ENCODE data around the gene AK5. TPM values are rescaled to one million over a fixed set of nuclear protein-coding genes. Genes with fewer than 3 reads are reported as not detected.
A peak's percentile ranks its signal among the peaks of the same experiment; 100 is the strongest.

AK5 gene, protein sequence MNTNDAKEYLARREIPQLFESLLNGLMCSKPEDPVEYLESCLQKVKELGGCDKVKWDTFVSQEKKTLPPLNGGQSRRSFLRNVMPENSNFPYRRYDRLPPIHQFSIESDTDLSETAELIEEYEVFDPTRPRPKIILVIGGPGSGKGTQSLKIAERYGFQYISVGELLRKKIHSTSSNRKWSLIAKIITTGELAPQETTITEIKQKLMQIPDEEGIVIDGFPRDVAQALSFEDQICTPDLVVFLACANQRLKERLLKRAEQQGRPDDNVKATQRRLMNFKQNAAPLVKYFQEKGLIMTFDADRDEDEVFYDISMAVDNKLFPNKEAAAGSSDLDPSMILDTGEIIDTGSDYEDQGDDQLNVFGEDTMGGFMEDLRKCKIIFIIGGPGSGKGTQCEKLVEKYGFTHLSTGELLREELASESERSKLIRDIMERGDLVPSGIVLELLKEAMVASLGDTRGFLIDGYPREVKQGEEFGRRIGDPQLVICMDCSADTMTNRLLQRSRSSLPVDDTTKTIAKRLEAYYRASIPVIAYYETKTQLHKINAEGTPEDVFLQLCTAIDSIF
- total RNA-seq: 1 to 10 TPM; 1.6 to 2.2 TPM

DNA sequence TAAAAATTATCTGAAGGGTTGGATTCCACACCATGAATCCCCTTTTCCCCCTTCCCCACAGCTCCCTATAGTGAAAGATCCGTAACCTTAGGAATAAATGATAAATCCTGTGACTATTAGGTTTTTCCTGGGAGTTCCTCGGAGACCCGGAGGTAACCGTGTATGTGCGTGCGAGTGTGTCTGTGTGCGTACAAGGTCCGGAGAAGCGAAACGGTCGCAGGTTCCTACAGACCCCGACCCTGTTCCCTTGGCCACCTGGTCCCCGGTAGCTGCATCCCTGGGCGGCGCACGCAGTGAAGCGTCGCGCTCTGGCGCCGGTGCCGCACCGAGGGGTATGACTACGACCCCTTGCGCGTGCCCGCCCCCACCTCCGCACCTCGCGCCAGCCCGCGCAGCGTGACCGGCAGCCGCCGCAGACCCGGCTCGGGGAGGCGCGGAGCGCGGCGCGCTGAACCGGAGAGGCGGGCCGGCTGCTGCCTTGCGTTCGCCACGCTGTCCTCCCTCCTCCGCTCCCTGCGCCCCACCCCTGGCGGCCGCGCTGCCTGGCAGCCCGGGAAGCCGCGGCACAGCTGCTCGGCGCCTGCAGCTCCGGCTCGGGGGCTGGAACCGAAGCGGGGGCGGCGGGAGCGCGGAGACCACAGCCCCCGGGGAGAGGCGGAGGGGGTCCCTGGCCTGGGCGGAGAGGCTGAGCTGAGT, at the start of gene AK5:
AK5 (plus strand) TSS at position 529 of the 696 bp plus-strand sequence. CDS start 295 bp downstream, outside the sequence.
- ChIA-PET CTCF (interaction anchor here (1.1 to 1.8 kb wide), 3 partner anchors 12 to 401 kb away, joined by 4 to 5 read pairs (median 4); partner anchors contain the start of gene ZZZ3), POLR2A (interaction anchor here (0.9 kb wide), 1 partner anchor 43 kb away, joined by 4 read pairs; no protein-coding TSS in a partner anchor)
- Mint-ChIP-seq H3K4me1 (ENCODE audit: low read depth) (peaks cover 21% of the 10 kb centered on the region), H3K27me3 (peaks cover 5% of the 10 kb centered on the region), H3K9me3 (no peaks in the 10 kb centered on the region), H3K27ac (no peak within 1 kb of the TSS), H3K36me3 (no peaks in the 10 kb centered on the region), H3K4me3 (peak within 1 kb of the TSS; percentile 64)
- intact Hi-C loops (cut with micrococcal nuclease): loop anchor here (2.0 to 10.0 kb wide), 3 partner anchors 63 to 403 kb away; partner anchors contain the start of genes PIGK and ZZZ3
- peak; percentile 56 for DNase-seq

DNA sequence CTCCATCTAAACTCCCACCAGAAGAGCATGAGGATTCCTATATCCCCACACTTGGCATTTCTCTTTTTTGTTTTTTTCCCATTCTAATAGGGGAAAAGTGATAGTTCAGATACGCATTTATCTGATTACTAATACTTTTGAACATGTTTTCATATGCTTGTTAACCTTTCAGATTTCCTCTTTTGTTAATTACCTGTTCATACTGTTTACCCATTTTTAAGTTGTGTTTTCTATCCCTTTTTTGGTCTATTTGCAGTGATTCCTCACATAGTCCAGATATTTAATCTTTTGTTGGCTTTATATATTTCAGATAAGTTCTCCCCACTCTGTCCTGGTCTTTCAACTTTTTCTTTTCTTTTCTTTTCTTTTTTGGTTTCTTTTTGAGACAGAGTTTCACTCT, 49.0 kb upstream of the AK5 start:
- Mint-ChIP-seq H3K27me3 (no peaks in the 10 kb centered on the region), H3K4me1 (ENCODE audit: low read depth) (no peaks in the 10 kb centered on the region), H3K27ac (no peak overlapping the region), H3K4me3 (no peak overlapping the region), H3K9me3 (peaks cover 10% of the 10 kb centered on the region), H3K36me3 (peaks cover 3% of the 10 kb centered on the region)
- DNase-seq: no peak
- ChIA-PET POLR2A (no interaction called here), CTCF (no interaction called here)
- intact Hi-C loops (cut with micrococcal nuclease): no loop called here

DNA sequence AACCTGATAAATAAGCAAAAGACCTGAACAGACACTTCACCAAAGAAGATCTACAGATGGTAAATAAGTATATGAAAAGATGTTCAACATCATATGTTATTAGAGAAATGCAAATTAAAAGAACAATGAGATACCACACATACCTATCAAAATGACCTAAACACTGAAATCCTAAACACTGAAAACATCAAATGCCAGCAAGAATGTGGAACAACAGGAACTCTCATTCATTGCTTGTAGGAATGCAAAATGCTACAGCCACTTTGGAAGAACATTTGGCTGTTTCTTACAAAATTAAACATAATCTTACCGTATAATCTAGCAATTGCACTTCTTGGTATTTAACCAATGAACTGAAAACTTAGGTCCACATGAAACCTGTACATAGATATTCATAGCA, 47.7 kb upstream of the AK5 start:
- peaks cover 3% of the 10 kb centered on the region for H3K36me3 Mint-ChIP-seq
- intact Hi-C loops (cut with micrococcal nuclease): no loop called here
- DNase-seq: no peak
- peaks cover 3% of the 10 kb centered on the region for H3K27me3 Mint-ChIP-seq
- CTCF ChIA-PET: no interaction called here
- no peak overlapping the region for H3K4me3 Mint-ChIP-seq
- H3K27ac Mint-ChIP-seq: no peak overlapping the region
- no peaks in the 10 kb centered on the region for H3K4me1 Mint-ChIP-seq (ENCODE audit: low read depth)
- H3K9me3 Mint-ChIP-seq: peaks cover 10% of the 10 kb centered on the region
- POLR2A ChIA-PET: no interaction called here

DNA sequence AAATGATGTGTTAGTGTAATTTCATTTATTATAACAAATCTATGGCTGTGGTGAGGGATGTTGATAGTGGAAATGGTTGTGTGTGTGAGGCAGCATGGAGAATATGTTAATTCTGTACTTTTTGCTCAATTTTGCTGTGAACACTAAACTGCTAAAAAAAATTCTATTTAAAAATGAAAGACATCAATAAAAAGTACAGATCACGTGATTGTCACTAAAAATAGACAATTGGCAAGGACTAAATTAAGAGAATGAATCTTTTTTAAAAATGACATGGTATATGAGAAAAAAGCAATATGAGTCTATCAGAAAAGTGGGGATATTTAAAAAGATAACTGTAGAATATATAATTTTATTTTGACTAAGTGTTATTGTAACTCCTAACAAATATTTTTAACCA, 46.9 kb upstream of the AK5 start:
- intact Hi-C loops (cut with micrococcal nuclease): no loop called here
- no peak overlapping the region for H3K4me3 Mint-ChIP-seq
- ChIA-PET CTCF (no interaction called here), POLR2A (no interaction called here)
- no peak for DNase-seq
- peaks cover 3% of the 10 kb centered on the region for H3K27me3 Mint-ChIP-seq
- no peaks in the 10 kb centered on the region for H3K4me1 Mint-ChIP-seq (ENCODE audit: low read depth)
- no peak overlapping the region for H3K27ac Mint-ChIP-seq
- H3K36me3 Mint-ChIP-seq: peaks cover 3% of the 10 kb centered on the region
- peaks cover 10% of the 10 kb centered on the region for H3K9me3 Mint-ChIP-seq

DNA sequence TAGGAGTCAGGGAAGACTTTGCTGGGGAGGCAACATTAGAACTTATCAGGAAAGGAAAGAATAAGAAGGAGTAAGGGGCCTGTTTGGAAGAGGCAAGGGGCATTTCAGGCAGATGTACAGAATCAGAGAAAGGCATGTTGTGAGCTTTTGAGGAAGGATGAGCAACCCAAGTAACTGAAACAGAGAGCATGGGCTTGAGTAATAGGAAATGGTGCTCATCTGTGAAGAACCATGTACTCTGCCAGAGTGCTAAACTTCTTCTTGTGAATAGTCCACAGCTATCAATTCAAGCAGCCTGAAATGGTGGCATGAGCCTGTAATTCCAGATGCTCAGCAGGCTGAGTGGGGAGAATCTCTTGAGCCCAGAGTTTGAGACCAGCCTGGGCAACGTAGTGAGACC, 43.4 kb upstream of the AK5 start:
- no peak overlapping the region for H3K4me3 Mint-ChIP-seq
- H3K36me3 Mint-ChIP-seq: peaks cover 5% of the 10 kb centered on the region
- H3K4me1 Mint-ChIP-seq (ENCODE audit: low read depth): no peaks in the 10 kb centered on the region
- DNase-seq: no peak
- H3K27me3 Mint-ChIP-seq: peaks cover 3% of the 10 kb centered on the region
- no peak overlapping the region for H3K27ac Mint-ChIP-seq
- ChIA-PET CTCF (no interaction called here), POLR2A (interaction anchor here (1.0 kb wide), 1 partner anchor 44 kb away, joined by 4 read pairs; the partner anchor contains the start of gene AK5)
- intact Hi-C loops (cut with micrococcal nuclease): no loop called here
- peaks cover 6% of the 10 kb centered on the region for H3K9me3 Mint-ChIP-seq

DNA sequence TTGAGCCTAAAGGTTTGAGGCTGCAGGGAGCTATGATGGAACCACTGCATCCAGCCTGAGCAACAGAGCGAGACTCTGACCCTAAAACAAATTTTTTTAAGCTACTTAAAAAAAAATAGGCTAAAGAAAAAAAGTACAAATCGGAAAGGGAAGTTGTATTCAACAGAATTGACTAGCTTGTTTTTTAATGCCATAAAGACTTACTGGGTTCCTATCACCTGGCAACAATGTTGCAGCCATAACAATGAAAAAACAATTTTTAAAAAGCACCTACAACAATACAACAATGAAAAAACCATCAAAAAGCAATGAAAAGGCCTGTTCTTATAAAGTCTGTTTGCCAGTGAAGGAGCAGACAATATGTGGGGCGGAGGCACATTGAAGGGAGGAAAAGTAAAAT, 42.5 kb upstream of the AK5 start:
- H3K27ac Mint-ChIP-seq: no peak overlapping the region
- H3K36me3 Mint-ChIP-seq: peaks cover 5% of the 10 kb centered on the region
- peaks cover 6% of the 10 kb centered on the region for H3K9me3 Mint-ChIP-seq
- no peaks in the 10 kb centered on the region for H3K4me1 Mint-ChIP-seq (ENCODE audit: low read depth)
- no peak for DNase-seq
- H3K4me3 Mint-ChIP-seq: no peak overlapping the region
- ChIA-PET CTCF (no interaction called here), POLR2A (no interaction called here)
- peaks cover 3% of the 10 kb centered on the region for H3K27me3 Mint-ChIP-seq
- intact Hi-C loops (cut with micrococcal nuclease): no loop called here

DNA sequence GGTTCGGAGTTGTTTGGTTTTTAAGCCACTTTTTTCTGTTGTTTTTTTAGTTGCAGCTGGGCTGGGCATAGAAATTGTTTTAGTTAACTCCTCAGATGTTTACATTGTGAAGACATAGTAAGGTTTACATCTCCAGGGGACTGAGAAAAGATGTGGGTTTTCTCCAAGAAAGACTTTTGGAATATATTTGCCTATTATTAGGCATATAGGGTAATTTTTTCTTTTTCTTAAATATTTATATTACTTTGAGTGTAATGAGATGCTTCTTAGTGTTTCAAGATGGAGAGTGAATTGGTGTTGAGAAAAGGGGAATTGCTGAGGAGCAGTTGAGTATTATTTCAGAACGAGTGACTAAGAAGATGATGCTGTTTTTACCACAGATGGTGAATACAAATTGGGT, 36.0 kb upstream of the AK5 start:
- POLR2A ChIA-PET: no interaction called here
- peaks cover 30% of the 10 kb centered on the region for H3K9me3 Mint-ChIP-seq
- H3K4me1 Mint-ChIP-seq (ENCODE audit: low read depth): no peaks in the 10 kb centered on the region
- peaks cover 17% of the 10 kb centered on the region for H3K36me3 Mint-ChIP-seq
- DNase-seq: no peak
- no peaks in the 10 kb centered on the region for H3K27me3 Mint-ChIP-seq
- CTCF ChIA-PET: no interaction called here
- intact Hi-C loops (cut with micrococcal nuclease): no loop called here
- H3K4me3 Mint-ChIP-seq: no peak overlapping the region
- no peak overlapping the region for H3K27ac Mint-ChIP-seq

DNA sequence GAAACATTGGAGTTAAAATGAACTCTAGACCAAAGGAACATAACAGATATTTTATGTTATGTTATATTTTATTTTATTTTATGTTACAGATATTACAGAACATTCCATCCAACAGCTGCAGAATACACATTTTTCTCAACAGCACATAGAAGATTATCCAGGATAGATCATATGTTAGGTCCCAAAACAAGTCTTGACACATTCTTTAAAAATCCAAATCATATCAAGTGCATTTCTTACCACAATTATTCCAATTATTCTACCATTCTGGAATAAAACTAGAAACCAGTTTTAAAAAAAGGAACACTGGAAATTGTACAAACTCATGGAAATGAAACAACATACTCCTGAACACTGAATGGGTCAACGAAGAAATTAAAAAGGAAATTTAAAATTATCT, 31.7 kb upstream of the AK5 start:
- POLR2A ChIA-PET: no interaction called here
- peaks cover 15% of the 10 kb centered on the region for H3K36me3 Mint-ChIP-seq
- CTCF ChIA-PET: no interaction called here
- intact Hi-C loops (cut with micrococcal nuclease): no loop called here
- H3K4me3 Mint-ChIP-seq: no peak overlapping the region
- no peak overlapping the region for H3K27ac Mint-ChIP-seq
- no peaks in the 10 kb centered on the region for H3K4me1 Mint-ChIP-seq (ENCODE audit: low read depth)
- H3K27me3 Mint-ChIP-seq: no peaks in the 10 kb centered on the region
- DNase-seq: no peak
- H3K9me3 Mint-ChIP-seq: peaks cover 51% of the 10 kb centered on the region

DNA sequence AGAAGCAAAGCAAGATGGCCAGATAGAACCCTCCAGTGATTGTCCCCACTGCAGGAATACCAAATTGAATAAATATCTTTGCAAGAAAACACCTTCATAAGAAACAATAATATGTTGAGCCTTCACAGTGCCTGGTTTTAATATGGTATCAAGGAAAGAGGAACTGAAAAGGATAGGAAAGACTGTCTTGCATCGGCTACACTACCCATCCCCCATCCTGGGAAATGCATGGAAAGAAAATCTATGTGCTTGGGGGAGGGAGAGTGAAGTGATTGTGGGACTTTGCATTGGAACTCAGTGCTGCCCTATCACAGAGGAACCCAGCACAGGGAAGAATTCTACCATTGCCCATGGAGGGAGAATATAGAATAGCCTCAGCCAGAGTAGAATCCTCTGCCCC, 28.6 kb upstream of the AK5 start:
- intact Hi-C loops (cut with micrococcal nuclease): no loop called here

DNA sequence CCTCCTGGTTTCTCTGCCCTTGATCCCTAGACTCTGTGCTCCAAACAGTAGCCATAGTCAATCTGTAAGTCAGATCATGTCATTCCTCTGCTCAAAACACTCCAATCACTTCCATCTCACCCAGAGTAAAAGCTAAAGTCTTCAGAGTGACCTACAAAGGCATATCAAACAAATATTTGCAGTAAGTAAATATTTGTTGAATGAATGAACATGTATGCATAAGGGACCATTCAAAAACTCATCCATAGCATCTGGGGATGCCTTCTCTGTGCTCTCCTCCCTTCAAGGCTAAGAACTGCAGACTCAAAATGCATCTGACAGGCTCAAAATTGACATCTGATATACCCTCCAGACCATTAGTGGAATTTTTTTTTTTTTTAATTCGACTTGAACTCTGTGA, 18.1 kb upstream of the AK5 start:
- no peaks in the 10 kb centered on the region for H3K4me1 Mint-ChIP-seq (ENCODE audit: low read depth)
- no peaks in the 10 kb centered on the region for H3K36me3 Mint-ChIP-seq
- intact Hi-C loops (cut with micrococcal nuclease): no loop called here

More for the DNA sequence above, 28.6 kb upstream of the AK5 start:
- peaks cover 16% of the 10 kb centered on the region for H3K36me3 Mint-ChIP-seq
- H3K27me3 Mint-ChIP-seq: no peaks in the 10 kb centered on the region
- peaks cover 64% of the 10 kb centered on the region for H3K9me3 Mint-ChIP-seq
- ChIA-PET POLR2A (no interaction called here), CTCF (no interaction called here)
- no peak for DNase-seq
- no peak overlapping the region for H3K4me3 Mint-ChIP-seq
- no peak overlapping the region for H3K27ac Mint-ChIP-seq
- no peaks in the 10 kb centered on the region for H3K4me1 Mint-ChIP-seq (ENCODE audit: low read depth)

DNA sequence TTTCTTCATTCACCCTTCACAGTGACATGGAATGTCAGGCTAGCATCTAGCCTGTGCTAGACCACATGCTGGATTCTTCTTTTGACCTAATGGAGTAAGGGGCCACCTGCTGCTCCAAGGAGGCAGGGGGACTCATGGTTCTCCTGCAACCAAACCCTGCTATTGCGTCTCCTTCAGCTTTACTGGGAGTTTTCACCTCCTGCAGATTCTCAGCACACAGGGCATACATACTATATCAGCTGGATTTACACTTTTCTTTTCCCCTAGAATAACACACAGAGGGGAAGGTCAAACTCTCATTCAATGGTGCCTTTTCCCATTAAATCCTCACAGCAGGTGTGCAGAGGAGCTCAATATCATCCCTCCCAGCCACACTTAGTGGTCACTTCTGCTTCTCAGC, 16.6 kb upstream of the AK5 start:
- no peak for DNase-seq
- no peaks in the 10 kb centered on the region for H3K36me3 Mint-ChIP-seq
- ChIA-PET CTCF (no interaction called here), POLR2A (no interaction called here)
- H3K4me1 Mint-ChIP-seq (ENCODE audit: low read depth): no peaks in the 10 kb centered on the region
- no peaks in the 10 kb centered on the region for H3K27me3 Mint-ChIP-seq
- no peak overlapping the region for H3K4me3 Mint-ChIP-seq
- no peaks in the 10 kb centered on the region for H3K9me3 Mint-ChIP-seq
- no peak overlapping the region for H3K27ac Mint-ChIP-seq
- intact Hi-C loops (cut with micrococcal nuclease): no loop called here

More for the DNA sequence above, 18.1 kb upstream of the AK5 start:
- H3K27me3 Mint-ChIP-seq: no peaks in the 10 kb centered on the region
- no peaks in the 10 kb centered on the region for H3K9me3 Mint-ChIP-seq
- DNase-seq: no peak
- ChIA-PET POLR2A (no interaction called here), CTCF (no interaction called here)
- H3K4me3 Mint-ChIP-seq: no peak overlapping the region
- no peak overlapping the region for H3K27ac Mint-ChIP-seq

DNA sequence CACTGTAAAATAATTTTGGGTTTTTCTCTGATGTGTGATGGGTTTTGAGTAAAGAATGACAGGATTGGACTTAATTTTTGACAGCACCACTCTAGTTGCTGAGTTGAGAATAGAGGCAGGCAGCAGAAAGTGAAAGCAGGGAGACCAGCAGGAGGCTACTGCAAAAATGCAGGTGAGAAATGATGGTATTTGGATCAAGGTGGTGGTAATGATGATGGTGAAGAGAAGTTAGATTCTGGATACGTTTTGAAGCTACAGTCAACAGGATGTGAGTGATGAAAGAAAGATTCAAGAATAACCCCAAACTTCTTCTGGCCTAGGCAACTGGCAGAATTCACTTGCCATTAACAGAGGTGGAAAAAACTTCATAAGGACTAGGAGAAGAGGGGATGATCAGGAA, 14.8 kb upstream of the AK5 start:
- ChIA-PET POLR2A (no interaction called here), CTCF (no interaction called here)
- Mint-ChIP-seq H3K4me3 (no peak overlapping the region), H3K27ac (no peak overlapping the region), H3K4me1 (ENCODE audit: low read depth) (no peaks in the 10 kb centered on the region), H3K9me3 (no peaks in the 10 kb centered on the region), H3K36me3 (no peaks in the 10 kb centered on the region), H3K27me3 (no peaks in the 10 kb centered on the region)
- intact Hi-C loops (cut with micrococcal nuclease): no loop called here
- DNase-seq: no peak
